ENCODE data around the gene CNGB1. TPM values are rescaled to one million over a fixed set of nuclear protein-coding genes. Genes with fewer than 3 reads are reported as not detected.
A peak's percentile ranks its signal among the peaks of the same experiment; 100 is the strongest.
"Not testable (repeated sequence)": the region's sequence is repeated elsewhere in the genome, so short reads cannot be mapped to it uniquely, and the experiment has no call there.

Gene CNGB1
- polyA plus RNA-seq, 1 donor (not counting 4 experiments of a cell fraction or from before 2014, with no cell fraction given): 0.08 TPM

DNA sequence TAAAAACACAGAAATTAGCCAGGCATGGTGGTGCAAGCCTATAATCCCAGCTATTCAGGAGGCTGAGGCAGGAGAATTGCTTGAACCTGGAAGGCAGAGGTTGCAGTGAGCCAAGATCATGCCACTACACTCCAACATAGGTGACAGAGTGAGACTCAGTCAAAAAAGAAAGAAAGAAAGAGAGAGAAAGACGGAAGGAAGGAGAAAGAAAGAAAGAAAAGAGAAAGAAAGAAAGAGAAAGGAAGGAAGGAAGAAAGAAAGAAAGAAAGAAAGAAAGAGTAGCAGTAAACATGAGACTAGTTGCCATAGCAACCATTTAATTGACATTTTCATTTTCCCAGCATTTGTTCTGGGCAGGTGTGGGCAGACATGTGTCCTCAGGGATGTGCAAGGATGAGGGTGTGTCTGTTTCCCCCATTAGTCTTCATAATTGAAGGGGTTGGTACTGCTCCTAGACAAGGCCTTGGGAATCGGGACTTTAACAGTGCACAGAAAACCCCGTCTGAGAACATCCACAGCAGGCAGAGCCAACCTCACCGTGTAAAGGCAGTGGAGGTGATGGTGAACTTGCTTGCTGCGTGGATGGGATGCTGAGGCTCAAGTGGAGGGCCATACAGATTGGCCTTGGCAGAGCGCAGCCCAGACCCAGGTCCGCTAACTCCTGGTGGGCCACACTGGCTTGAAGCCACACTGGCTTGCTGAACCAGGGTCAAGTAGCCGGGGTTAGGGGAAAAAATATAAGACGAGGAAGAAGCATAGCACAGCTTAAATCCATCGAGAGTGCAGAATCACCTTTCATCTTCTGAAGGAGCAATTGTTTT lies 133.4 kb downstream of the CNGB1 start:
- Histone ChIP-seq H3K4me2 (ENCODE audit: control insufficient read depth, extremely low read depth, insufficient read depth, low read depth, low read length) (no peak overlapping the region), H3K27me3 (ENCODE audit: control insufficient read depth, extremely low read depth, insufficient read depth, low read length) (no peaks in the 10 kb centered on the region), H3K9ac (ENCODE audit: control insufficient read depth, extremely low read depth, insufficient read depth, low read length) (no peak overlapping the region), H2AFZ (ENCODE audit: control insufficient read depth, low read length) (no peak overlapping the region), H4K20me1 (ENCODE audit: control insufficient read depth, extremely low read depth, insufficient read depth, low read length) (no peaks in the 10 kb centered on the region), H3K4me3 (ENCODE audit: control insufficient read depth in 2 of 3, extremely low read depth in 1 of 3, insufficient read depth in 2 of 3, low read depth in 1 of 3, low read length in 3 of 3) (no peak overlapping the region), H3K4me1 (ENCODE audit: control insufficient read depth, extremely low read depth, insufficient read depth, low read length) (peaks cover 14% of the 10 kb centered on the region), H3K9me3 (ENCODE audit: control insufficient read depth, low read depth, low read length) (no peaks in the 10 kb centered on the region), H3K36me3 (ENCODE audit: control insufficient read depth in 2 of 2, extremely low read depth in 1 of 2, insufficient read depth in 2 of 2, low read length in 2 of 2) (no peaks in the 10 kb centered on the region), H3K79me2 (ENCODE audit: control insufficient read depth, insufficient read depth, low read length) (no peaks in the 10 kb centered on the region), H3K9me1 (ENCODE audit: control insufficient read depth, extremely low read depth, insufficient read depth, low read length) (no peaks in the 10 kb centered on the region), H3K27ac (ENCODE audit: control insufficient read depth, insufficient read depth, low read length) (no peak overlapping the region)
- no peak for FAIRE-seq
- no peak for DNase-seq (ENCODE audit: low read depth, low spot score)
- dilution Hi-C loops (cut with MboI; ENCODE audit: extremely low pct_ligation_motif_present, low sequenced_read_pairs): no loop called here
- TF ChIP-seq, protein P1, sequence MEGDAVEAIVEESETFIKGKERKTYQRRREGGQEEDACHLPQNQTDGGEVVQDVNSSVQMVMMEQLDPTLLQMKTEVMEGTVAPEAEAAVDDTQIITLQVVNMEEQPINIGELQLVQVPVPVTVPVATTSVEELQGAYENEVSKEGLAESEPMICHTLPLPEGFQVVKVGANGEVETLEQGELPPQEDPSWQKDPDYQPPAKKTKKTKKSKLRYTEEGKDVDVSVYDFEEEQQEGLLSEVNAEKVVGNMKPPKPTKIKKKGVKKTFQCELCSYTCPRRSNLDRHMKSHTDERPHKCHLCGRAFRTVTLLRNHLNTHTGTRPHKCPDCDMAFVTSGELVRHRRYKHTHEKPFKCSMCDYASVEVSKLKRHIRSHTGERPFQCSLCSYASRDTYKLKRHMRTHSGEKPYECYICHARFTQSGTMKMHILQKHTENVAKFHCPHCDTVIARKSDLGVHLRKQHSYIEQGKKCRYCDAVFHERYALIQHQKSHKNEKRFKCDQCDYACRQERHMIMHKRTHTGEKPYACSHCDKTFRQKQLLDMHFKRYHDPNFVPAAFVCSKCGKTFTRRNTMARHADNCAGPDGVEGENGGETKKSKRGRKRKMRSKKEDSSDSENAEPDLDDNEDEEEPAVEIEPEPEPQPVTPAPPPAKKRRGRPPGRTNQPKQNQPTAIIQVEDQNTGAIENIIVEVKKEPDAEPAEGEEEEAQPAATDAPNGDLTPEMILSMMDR (optimal IDR thresholded peaks at IDR 0.05 in 1 of 3, IDR thresholded peaks at IDR 0.05 in 1 of 3, conservative IDR thresholded peaks at IDR 0.05 in 1 of 3; ENCODE audit: extremely low read depth in 1 of 3, insufficient read depth in 2 of 3, low read length in 3 of 3): no peak
- no peak for TF ChIP-seq EZH2 (IDR thresholded peaks at IDR 0.05; ENCODE audit: low read length)

GRCh38 chr16:57835439-57835838 lies 135.5 kb downstream of the CNGB1 start:
- peak overlapping the region; percentile 99 for H3K27ac ChIP-seq (ENCODE audit: control insufficient read depth, insufficient read depth, low read length)
- H3K36me3 ChIP-seq (ENCODE audit: control insufficient read depth in 2 of 2, extremely low read depth in 1 of 2, insufficient read depth in 2 of 2, low read length in 2 of 2); dilution Hi-C loops (cut with MboI; ENCODE audit: extremely low pct_ligation_motif_present, low sequenced_read_pairs); H2AFZ ChIP-seq (ENCODE audit: control insufficient read depth, low read length); H3K9me1 ChIP-seq (ENCODE audit: control insufficient read depth, extremely low read depth, insufficient read depth, low read length); H4K20me1 ChIP-seq (ENCODE audit: control insufficient read depth, extremely low read depth, insufficient read depth, low read length); H3K79me2 ChIP-seq (ENCODE audit: control insufficient read depth, insufficient read depth, low read length); H3K27me3 ChIP-seq (ENCODE audit: control insufficient read depth, extremely low read depth, insufficient read depth, low read length); H3K9me3 ChIP-seq (ENCODE audit: control insufficient read depth, low read depth, low read length): not testable (repeated sequence)
- peak overlapping the region; percentile 78 for H3K9ac ChIP-seq (ENCODE audit: control insufficient read depth, extremely low read depth, insufficient read depth, low read length)
- H3K4me2 ChIP-seq (ENCODE audit: control insufficient read depth, extremely low read depth, insufficient read depth, low read depth, low read length): peak overlapping the region; percentile 96
- FAIRE-seq: peak; percentile 41
- peak overlapping the region in 2 of 3 experiments; percentile 64 to 68 for H3K4me3 ChIP-seq (ENCODE audit: control insufficient read depth in 2 of 3, extremely low read depth in 1 of 3, insufficient read depth in 2 of 3, low read depth in 1 of 3, low read length in 3 of 3)
- H3K4me1 ChIP-seq (ENCODE audit: control insufficient read depth, extremely low read depth, insufficient read depth, low read length): peaks cover 14% of the 10 kb centered on the region
- DNase-seq (ENCODE audit: low read depth, low spot score): peak; percentile 33

Data from keratinocyte (primary cell).